LNCaP clone FGC (cell line): ENCODE measurements around the gene ZSCAN26.
"Not testable (repeated sequence)": the region's sequence is repeated elsewhere in the genome, so short reads cannot be mapped to it uniquely, and the experiment has no call there.

Source experiments
- DNase-seq: peaks from one replicate; pipeline ENCODE4 v3.0.0-alpha.2; 2011; ENCODE audit warnings: low read depth
- H3K4me3 ChIP-seq: 2 replicates; pipeline ENCODE4 v1.5.1; 2011; ENCODE audit warnings: mild to moderate bottlenecking, low read depth, low read length, control low read depth
- CTCF ChIP-seq: IDR thresholded peaks from 2 replicates; pipeline ENCODE4 v1.5.1; 2012; ENCODE audit warnings: mild to moderate bottlenecking; ENCODE audit not compliant: control insufficient read depth, insufficient read depth; ENCODE audit errors: extremely low read depth

Gene ZSCAN26

GRCh38 chr6:28315628-28316027 is 48.7 kb downstream of the ZSCAN26 start:
- H3K4me3 ChIP-seq, result no peak overlapping the region
- no peak for DNase-seq
- no peak for TF ChIP-seq CTCF

GRCh38 chr6:28317866-28318265 is 50.9 kb downstream of the ZSCAN26 start:
- not testable (repeated sequence) for DNase-seq, H3K4me3 ChIP-seq

- DNase-seq, result no peak
- TF ChIP-seq CTCF, result no peak
- H3K4me3 ChIP-seq, result no peak overlapping the region
Observed at GRCh38 chr6:28322661-28323060, 55.7 kb downstream of the ZSCAN26 start.

GRCh38 chr6:28323813-28324424 is 57.0 kb downstream of the ZSCAN26 start:
- no peak overlapping the region for H3K4me3 ChIP-seq
- no peak for DNase-seq
- TF ChIP-seq CTCF, result no peak

GRCh38 chr6:28326371-28326948 is 59.5 kb downstream of the ZSCAN26 start:
- TF ChIP-seq CTCF, result no peak
- H3K4me3 ChIP-seq, result no peak overlapping the region
- no peak for DNase-seq
